Activated T-cell treated with anti-CD3 and anti-CD28 coated beads for 4 hours (primary cell): ENCODE data around the gene CACNB2.
"Not testable (repeated sequence)": the region's sequence is repeated elsewhere in the genome, so short reads cannot be mapped to it uniquely, and the experiment has no call there.

Experiments used
- DNase-seq: peaks from one replicate; pipeline ENCODE4 v3.0.0-alpha.2; 2020

The CACNB2 gene

GRCh38 chr10:18149196-18149800 is 9.1 kb downstream of the CACNB2 start:
- DNase-seq = no peak

GRCh38 chr10:18151356-18151890 is 11.2 kb downstream of the CACNB2 start:
- no peak for DNase-seq

GRCh38 chr10:18153381-18153780 is 13.2 kb downstream of the CACNB2 start:
- not testable (repeated sequence) for DNase-seq

- DNase-seq = no peak
These were observed 15.1 kb downstream of the CACNB2 start for GRCh38 chr10:18155321-18155720.

- not testable (repeated sequence) for DNase-seq
These were observed 16.6 kb downstream of the CACNB2 start for GRCh38 chr10:18156797-18157196.

- no peak for DNase-seq
These were observed 17.7 kb downstream of the CACNB2 start for GRCh38 chr10:18157881-18158280.

- no peak for DNase-seq
These were observed 18.6 kb downstream of the CACNB2 start for GRCh38 chr10:18158773-18159265.

- DNase-seq = no peak
These were observed 19.3 kb downstream of the CACNB2 start for GRCh38 chr10:18159557-18159956.

- DNase-seq = no peak
These were observed 21.9 kb downstream of the CACNB2 start for GRCh38 chr10:18162021-18162627.

GRCh38 chr10:18164093-18164492 is 23.9 kb downstream of the CACNB2 start:
- DNase-seq = no peak

GRCh38 chr10:18164748-18165361 is 24.6 kb downstream of the CACNB2 start:
- DNase-seq = no peak

GRCh38 chr10:18178854-18179483 is 38.7 kb downstream of the CACNB2 start:
- DNase-seq = no peak

- no peak for DNase-seq
These were observed 39.7 kb downstream of the CACNB2 start for GRCh38 chr10:18179891-18180290.

- not testable (repeated sequence) for DNase-seq
These were observed 41.2 kb downstream of the CACNB2 start for GRCh38 chr10:18181382-18181781.

GRCh38 chr10:18185621-18186020 is 45.4 kb downstream of the CACNB2 start:
- DNase-seq = no peak

- DNase-seq = no peak
These were observed 50.6 kb downstream of the CACNB2 start for GRCh38 chr10:18190840-18191239.

- DNase-seq = no peak
These were observed 54.4 kb downstream of the CACNB2 start for GRCh38 chr10:18194634-18195033.

GRCh38 chr10:18195060-18195799 is 55.0 kb downstream of the CACNB2 start:
- no peak for DNase-seq

GRCh38 chr10:18196806-18197550 is 56.8 kb downstream of the CACNB2 start:
- no peak for DNase-seq

- DNase-seq = no peak
These were observed 57.5 kb downstream of the CACNB2 start for GRCh38 chr10:18197706-18198105.

- DNase-seq = no peak
These were observed 61.7 kb downstream of the CACNB2 start for GRCh38 chr10:18201877-18202276.
